GM12891 (cell line): ENCODE results near the gene LAMP1.

Source experiments
- DNase-seq: peaks from one replicate; pipeline ENCODE4 v3.0.0; 2011; ENCODE audit warnings: low spot score; ENCODE audit not compliant: insufficient read length
- FAIRE-seq: peaks from 2 replicates; lab custom pipeline; 2011; peaks lifted over from hg19 to GRCh38; lab: Jason Lieb, UNC
- PAX5 ChIP-seq: IDR thresholded peaks from 2 replicates; pipeline ENCODE4 v1.6.1; 2011; ENCODE audit warnings: low read length, moderate library complexity, mild to moderate bottlenecking; ENCODE audit not compliant: insufficient read depth, severe bottlenecking
- POLR2A ChIP-seq: IDR thresholded peaks from 2 replicates; pipeline ENCODE4 v1.6.1; 2011; ENCODE audit warnings: low read depth, low read length, control low read depth
- POLR2AphosphoS5 ChIP-seq: IDR thresholded peaks from 2 replicates; pipeline ENCODE4 v1.6.1; 2011; ENCODE audit warnings: low read depth, low read length, control low read depth
- POU2F2 ChIP-seq: IDR thresholded peaks from 2 replicates; pipeline ENCODE4 v1.6.1; 2011; ENCODE audit warnings: low read depth, mild to moderate bottlenecking, control low read depth, low read length, moderate library complexity
- SPI1 ChIP-seq: IDR thresholded peaks from 2 replicates; pipeline ENCODE4 v1.6.1; 2011; ENCODE audit warnings: low read depth, low read length, control low read depth
- TAF1 ChIP-seq: IDR thresholded peaks from 2 replicates; pipeline ENCODE4 v1.6.1; 2011; ENCODE audit warnings: low read depth, low read length, control low read depth

LAMP1 gene

DNA sequence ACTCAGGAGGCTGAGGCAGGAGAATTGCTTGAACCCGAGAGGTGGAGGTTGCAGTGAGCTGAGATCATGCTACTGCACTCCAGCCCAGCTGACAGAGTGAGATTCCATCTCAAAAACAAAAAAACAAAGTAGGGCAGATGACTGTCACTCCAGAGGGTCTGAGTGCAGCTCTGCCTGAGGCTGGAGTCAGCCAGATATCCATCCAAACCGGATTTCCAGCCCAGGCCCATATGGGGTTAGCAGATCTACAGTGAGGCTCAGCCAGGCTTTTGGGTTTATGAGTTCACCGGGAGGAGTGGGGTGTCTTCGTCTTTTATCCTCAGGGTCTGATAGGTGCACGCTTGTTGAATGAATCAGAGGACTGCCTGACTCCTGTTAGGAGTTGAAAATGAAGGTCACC lies 19.0 kb downstream of the LAMP1 start:
- TF ChIP-seq SPI1 (no peak), POLR2AphosphoS5 (no peak), POLR2A (no peak), PAX5 (no peak), TAF1 (no peak), POU2F2 (no peak)
- DNase-seq (no peak), FAIRE-seq (no peak)

DNA sequence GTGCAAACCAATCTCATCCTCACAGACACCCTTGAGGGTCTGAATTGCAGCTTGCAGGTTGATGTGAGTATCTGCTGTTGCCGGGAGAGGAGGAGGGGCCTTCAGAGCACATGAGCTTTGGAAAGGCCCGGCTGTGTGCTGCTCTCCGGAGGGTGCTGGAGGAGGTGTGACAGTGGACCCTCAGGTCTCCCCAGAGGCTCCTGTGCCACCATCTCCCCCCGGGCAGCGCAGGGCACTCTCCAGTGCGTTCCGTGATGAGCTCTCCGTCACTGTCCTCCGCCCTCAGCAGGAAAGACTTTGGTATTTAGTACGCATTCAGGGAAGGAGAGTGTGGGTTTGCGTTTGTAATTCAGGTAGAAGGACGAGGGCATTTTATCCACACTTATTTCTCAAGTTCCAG lies 20.0 kb downstream of the LAMP1 start:
- no peak for DNase-seq
- FAIRE-seq = no peak
- TF ChIP-seq POU2F2 (no peak), PAX5 (no peak), SPI1 (no peak), POLR2A (no peak), POLR2AphosphoS5 (no peak), TAF1 (no peak)

DNA sequence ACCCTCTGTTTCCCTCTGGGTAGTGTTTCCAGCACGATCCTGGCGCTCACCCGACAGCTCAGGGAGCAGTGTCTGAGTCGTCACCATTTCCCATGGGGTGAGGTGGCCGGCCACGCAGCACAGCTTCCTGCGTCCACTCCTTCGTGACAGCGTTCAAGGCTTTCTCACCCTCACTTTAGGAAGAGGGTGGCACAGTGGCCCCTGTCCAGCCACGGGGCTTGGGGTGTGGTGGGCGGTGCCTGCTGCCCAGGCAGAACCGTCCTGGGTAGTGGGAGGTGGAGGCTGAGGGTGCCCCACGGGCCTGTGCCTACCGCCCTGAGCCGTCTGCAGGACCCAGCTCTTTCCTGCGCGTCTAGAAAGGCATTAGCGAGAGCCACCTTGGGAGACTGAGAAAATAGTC lies 21.9 kb downstream of the LAMP1 start:
- no peak for FAIRE-seq
- TF ChIP-seq TAF1 (no peak), SPI1 (no peak), PAX5 (no peak), POLR2AphosphoS5 (no peak), POLR2A (no peak), POU2F2 (no peak)
- DNase-seq = no peak

GRCh38 chr13:113319371-113319770 lies 22.3 kb downstream of the LAMP1 start:
- DNase-seq (no peak), FAIRE-seq (no peak)
- no peak for TF ChIP-seq POLR2AphosphoS5
- TF ChIP-seq PAX5 = no peak
- no peak for TF ChIP-seq POLR2A
- TF ChIP-seq SPI1 = no peak
- no peak for TF ChIP-seq TAF1
- no peak for TF ChIP-seq POU2F2

GRCh38 chr13:113320226-113320875 lies 23.3 kb downstream of the LAMP1 start:
- DNase-seq (no peak), FAIRE-seq (no peak)
- TF ChIP-seq TAF1 (no peak), SPI1 (no peak), POLR2A (no peak), POU2F2 (no peak), PAX5 (no peak), POLR2AphosphoS5 (no peak)

GRCh38 chr13:113321546-113321945 lies 24.5 kb downstream of the LAMP1 start:
- TF ChIP-seq POLR2A (no peak), PAX5 (no peak), POLR2AphosphoS5 (no peak), SPI1 (no peak), POU2F2 (no peak), TAF1 (no peak)
- no peak for FAIRE-seq
- DNase-seq = no peak

GRCh38 chr13:113322043-113322461 lies 25.0 kb downstream of the LAMP1 start:
- TF ChIP-seq TAF1 = no peak
- TF ChIP-seq SPI1 = no peak
- TF ChIP-seq POLR2A = no peak
- no peak for TF ChIP-seq PAX5
- no peak for TF ChIP-seq POLR2AphosphoS5
- TF ChIP-seq POU2F2 = no peak

DNA sequence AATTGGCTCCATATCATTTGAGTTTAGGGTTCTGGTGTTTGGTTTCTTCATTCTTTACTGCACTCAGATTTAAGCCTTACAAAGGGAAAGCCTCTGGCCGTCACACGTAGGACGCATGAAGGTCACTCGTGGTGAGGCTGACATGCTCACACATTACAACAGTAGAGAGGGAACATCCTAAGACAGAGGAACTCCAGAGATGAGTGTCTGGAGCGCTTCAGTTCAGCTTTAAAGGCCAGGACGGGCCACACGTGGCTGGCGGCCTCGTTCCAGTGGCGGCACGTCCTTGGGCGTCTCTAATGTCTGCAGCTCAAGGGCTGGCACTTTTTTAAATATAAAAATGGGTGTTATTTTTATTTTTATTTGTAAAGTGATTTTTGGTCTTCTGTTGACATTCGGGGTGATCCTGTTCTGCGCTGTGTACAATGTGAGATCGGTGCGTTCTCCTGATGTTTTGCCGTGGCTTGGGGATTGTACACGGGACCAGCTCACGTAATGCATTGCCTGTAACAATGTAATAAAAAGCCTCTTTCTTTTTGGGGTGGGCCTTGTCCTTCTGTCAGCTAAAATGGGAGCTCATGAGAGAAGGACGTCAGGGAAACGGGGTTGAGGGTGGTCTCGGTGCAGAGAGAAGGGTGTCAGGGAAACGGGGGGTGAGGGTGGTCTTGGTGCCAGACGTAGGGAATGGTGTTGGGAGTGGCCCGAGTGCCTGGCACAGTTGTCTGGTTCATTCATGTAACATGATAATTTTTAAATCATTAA lies 26.0 kb downstream of the LAMP1 start:
- TF ChIP-seq POLR2A (no peak), POLR2AphosphoS5 (no peak), PAX5 (no peak), TAF1 (no peak), SPI1 (no peak), POU2F2 (no peak)
- FAIRE-seq = no peak
- no peak for DNase-seq

More at GRCh38 chr13:113322043-113322461, 25.0 kb downstream of the LAMP1 start:
- DNase-seq = no peak
- FAIRE-seq = no peak

DNA sequence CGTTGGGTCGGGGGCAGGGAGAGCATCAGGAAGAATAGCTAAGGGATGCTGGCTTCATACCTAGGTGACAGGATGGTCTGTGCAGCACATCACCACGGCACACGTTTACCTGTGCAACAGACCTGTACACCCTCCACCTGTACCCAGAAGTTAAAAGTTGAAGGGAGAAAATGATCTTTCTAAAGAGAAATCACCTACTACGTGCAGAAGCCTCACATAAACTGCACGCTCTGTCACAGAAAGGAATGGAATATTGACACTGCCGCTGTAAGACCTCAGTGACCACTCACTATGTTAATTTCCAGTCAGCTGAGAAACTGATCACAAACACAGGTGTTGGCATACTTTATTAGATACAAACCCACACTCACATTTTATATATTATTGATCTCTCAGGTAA lies 26.8 kb downstream of the LAMP1 start:
- no peak for DNase-seq
- FAIRE-seq = no peak
- no peak for TF ChIP-seq TAF1
- TF ChIP-seq POLR2A = no peak
- TF ChIP-seq POU2F2 = no peak
- TF ChIP-seq PAX5 = no peak
- no peak for TF ChIP-seq POLR2AphosphoS5
- TF ChIP-seq SPI1 = no peak

DNA sequence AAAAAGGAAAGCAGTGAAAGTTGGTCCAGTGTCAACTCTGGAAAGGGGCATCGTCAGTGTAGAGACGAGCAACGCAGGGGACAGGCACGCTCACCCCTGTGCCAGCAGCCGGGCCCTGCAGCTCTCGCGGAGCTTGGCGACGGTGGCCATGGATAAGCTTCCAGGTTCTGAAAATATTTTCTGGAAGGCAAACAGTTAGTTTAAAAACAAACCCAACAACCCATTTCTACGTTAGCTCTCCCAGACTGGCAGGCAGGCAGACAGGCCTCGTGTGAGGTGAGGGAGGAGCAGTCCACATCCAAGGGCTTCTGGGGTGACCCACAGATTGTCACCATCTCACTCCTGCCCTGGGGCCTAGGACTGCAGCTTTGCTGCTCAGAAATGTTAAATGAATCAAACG lies 27.4 kb downstream of the LAMP1 start:
- no peak for TF ChIP-seq TAF1
- 0 out of 2 replicates have a peak, but pooled peaks have one; percentile 2 for TF ChIP-seq POLR2AphosphoS5
- no peak for TF ChIP-seq SPI1
- no peak for TF ChIP-seq PAX5
- no peak for DNase-seq
- FAIRE-seq = no peak
